ENCODE data around the gene CYBRD1. TPM values are rescaled to one million over a fixed set of nuclear protein-coding genes. Genes with fewer than 3 reads are reported as not detected.

Gene CYBRD1
- total RNA-seq, 4 donors from 2014 or later, result 50.7 to 124 (median 63.9) TPM

- Histone ChIP-seq H3K27me3 (peaks cover 14% of the 10 kb centered on the region), H3K27ac (no peak overlapping the region), H3K9me3 (no peaks in the 10 kb centered on the region), H3K36me3 (no peaks in the 10 kb centered on the region), H3K4me3 (no peak overlapping the region), H3K4me1 (no peaks in the 10 kb centered on the region)
- intact Hi-C loops (cut with DNase I; ENCODE audit: low total_unique reads), result no loop called here
- DNase-seq, result peak; percentile 34
- TF ChIP-seq CTCF (IDR thresholded peaks at IDR 0.05), result peak; percentile 59 to 80 (median 63)
- no peak for TF ChIP-seq POLR2A (IDR thresholded peaks at IDR 0.05)
- WGBS, 2 donors (ENCODE audit: low coverage in 1 of 2), result 17 to 19% methylated on average over 5 to 7 of the region's 7 CpGs
- in situ Hi-C loops (cut with MboI; ENCODE audit: low pct_ligation_motif_present in 1 of 4, low pct_unique_long_range_greater_than_20kb in 1 of 4, low sequenced_read_pairs in 3 of 4), result loop anchor here (25.0 kb wide), 1 partner anchor 513 kb away; the partner anchor contains the start of gene DLX2 (in 4 of the 4)
These were observed 76.5 kb downstream of the CYBRD1 start for GRCh38 chr2:171598713-171599319.

GRCh38 chr2:171600126-171600525 lies 77.9 kb downstream of the CYBRD1 start:
- H3K27me3 ChIP-seq, result peaks cover 17% of the 10 kb centered on the region
- no peaks in the 10 kb centered on the region for H3K36me3 ChIP-seq
- H3K4me3 ChIP-seq, result no peak overlapping the region
- in situ Hi-C loops (cut with MboI; ENCODE audit: low pct_ligation_motif_present in 1 of 4, low pct_unique_long_range_greater_than_20kb in 1 of 4, low sequenced_read_pairs in 3 of 4) (no loop called here), intact Hi-C loops (cut with DNase I; ENCODE audit: low total_unique reads) (no loop called here)
- H3K27ac ChIP-seq, result no peak overlapping the region
- no peak for TF ChIP-seq POLR2A (IDR thresholded peaks at IDR 0.05)
- no peaks in the 10 kb centered on the region for H3K9me3 ChIP-seq
- no peaks in the 10 kb centered on the region for H3K4me1 ChIP-seq
- no peak for DNase-seq

GRCh38 chr2:171602352-171602751 lies 80.1 kb downstream of the CYBRD1 start:
- H3K4me3 ChIP-seq, result no peak overlapping the region
- H3K27ac ChIP-seq, result no peak overlapping the region
- H3K27me3 ChIP-seq, result peaks cover 20% of the 10 kb centered on the region
- no peaks in the 10 kb centered on the region for H3K36me3 ChIP-seq
- no peak for TF ChIP-seq CTCF (IDR thresholded peaks at IDR 0.05)
- TF ChIP-seq EP300 (IDR thresholded peaks at IDR 0.05; ENCODE audit: low read depth), result no peak
- no peak for TF ChIP-seq POLR2A (IDR thresholded peaks at IDR 0.05)
- no peak for TF ChIP-seq POLR2AphosphoS5 (IDR thresholded peaks at IDR 0.05)
- no peaks in the 10 kb centered on the region for H3K4me1 ChIP-seq
- no peaks in the 10 kb centered on the region for H3K9me3 ChIP-seq
- 68 to 86% methylated on average over 2 to 5 of the region's 5 CpGs for WGBS, 2 donors (ENCODE audit: low coverage in 1 of 2)
- intact Hi-C loops (cut with DNase I; ENCODE audit: low total_unique reads) (no loop called here), in situ Hi-C loops (cut with MboI; ENCODE audit: low pct_ligation_motif_present in 1 of 4, low pct_unique_long_range_greater_than_20kb in 1 of 4, low sequenced_read_pairs in 3 of 4) (no loop called here)
- no peak for DNase-seq

Small RNA genes lying within 50 kb of the gene (small RNA-seq; reads per million reads assigned to genes)
- gene AC007969.2 (0 reads per million in 4 donors), gene RPL21P38 (0 reads per million in 4 donors)

Other genes starting within 250 kb of the CYBRD1 start
- gene METTL8, start 88.5 kb upstream of the CYBRD1 start, total RNA-seq, result 10 to 100 TPM in 3 of 4 donors, 1 to 10 TPM in 1; 6.7 to 64.5 (median 22.1) TPM
- gene DCAF17, start 88.2 kb upstream of the CYBRD1 start, total RNA-seq, result 10 to 100 TPM in 3 of 4 donors, 1 to 10 TPM in 1; 6.2 to 24.7 (median 19.2) TPM
- 100 to 1,000 TPM in 2 of 4 donors, 10 to 100 TPM in 2; 47.5 to 146 (median 101) TPM for gene DYNC1I2, start 165.0 kb downstream of the CYBRD1 start, total RNA-seq

Measured in transverse colon (tissue), 4 donors.